COLO829 (cell line): ENCODE data around the gene DLGAP3.
"Not testable (repeated sequence)": the region's sequence is repeated elsewhere in the genome, so short reads cannot be mapped to it uniquely, and the experiment has no call there.

ENCODE experiments used
- DNase-seq: peaks from one replicate; pipeline ENCODE4 v3.0.0; 2012; ENCODE audit warnings: low spot score

DLGAP3 gene

GRCh38 chr1:34929497-34929852 lies at the start of gene DLGAP3:
DLGAP3 (minus strand) TSS chr1:34929650; CDS start chr1:34905383, 24,267 bp downstream.
- DNase-seq: no peak

GRCh38 chr1:34978921-34979320 lies 49.5 kb upstream of the DLGAP3 start:
- DNase-seq: no peak

- no peak for DNase-seq
Measured at GRCh38 chr1:34977858-34978257, 48.4 kb upstream of the DLGAP3 start.

- no peak for DNase-seq
Measured at GRCh38 chr1:34977210-34977471, 47.7 kb upstream of the DLGAP3 start.

GRCh38 chr1:34976384-34977209 lies 47.1 kb upstream of the DLGAP3 start:
- DNase-seq: no peak

GRCh38 chr1:34975771-34976170 lies 46.3 kb upstream of the DLGAP3 start:
- DNase-seq: no peak

- DNase-seq: no peak
Measured at GRCh38 chr1:34975338-34975737, 45.9 kb upstream of the DLGAP3 start.

GRCh38 chr1:34974626-34975025 lies 45.2 kb upstream of the DLGAP3 start:
- DNase-seq: no peak

- no peak for DNase-seq
Measured at GRCh38 chr1:34973326-34973725, 43.9 kb upstream of the DLGAP3 start.

- DNase-seq: no peak
Measured at GRCh38 chr1:34970829-34971228, 41.4 kb upstream of the DLGAP3 start.

- no peak for DNase-seq
Measured at GRCh38 chr1:34970220-34970735, 40.8 kb upstream of the DLGAP3 start.

- DNase-seq: not testable (repeated sequence)
Measured at GRCh38 chr1:34968297-34968696, 38.8 kb upstream of the DLGAP3 start.

GRCh38 chr1:34967672-34968071 lies 38.2 kb upstream of the DLGAP3 start:
- not testable (repeated sequence) for DNase-seq

GRCh38 chr1:34965597-34965996 lies 36.1 kb upstream of the DLGAP3 start:
- no peak for DNase-seq

- no peak for DNase-seq
Measured at GRCh38 chr1:34950428-34950827, 21.0 kb upstream of the DLGAP3 start.

GRCh38 chr1:34948739-34949138 lies 19.3 kb upstream of the DLGAP3 start:
- not testable (repeated sequence) for DNase-seq

GRCh38 chr1:34947641-34948314 lies 18.3 kb upstream of the DLGAP3 start:
- DNase-seq: not testable (repeated sequence)

GRCh38 chr1:34946211-34946610 lies 16.8 kb upstream of the DLGAP3 start:
- no peak for DNase-seq

GRCh38 chr1:34941798-34942197 lies 12.3 kb upstream of the DLGAP3 start:
- DNase-seq: not testable (repeated sequence)

- no peak for DNase-seq
Measured at GRCh38 chr1:34930702-34931071, 1.2 kb upstream of the DLGAP3 start.

- no peak for DNase-seq
Measured at GRCh38 chr1:34929853-34930701, 627 bp upstream of the DLGAP3 start.

GRCh38 chr1:34928699-34929496 lies 552 bp downstream of the DLGAP3 start:
- DNase-seq: no peak
